ENCODE data around the gene GINS1.
"Not testable (repeated sequence)": the region's sequence is repeated elsewhere in the genome, so short reads cannot be mapped to it uniquely, and the experiment has no call there.

GRCh38 chr20:25473297-25473696, 65.8 kb downstream of the GINS1 start:
- TF ChIP-seq YY1 (IDR thresholded peaks at IDR 0.05; ENCODE audit: insufficient read depth, insufficient read length); SUZ12 (IDR thresholded peaks at IDR 0.05; ENCODE audit: extremely low read depth, insufficient read depth, insufficient read length); ZNF274 (IDR thresholded peaks at IDR 0.05; ENCODE audit: low read depth, low read length): not testable (repeated sequence)
